Suppressor macrophage (primary cell): Measurements from ENCODE around the gene BCAM.
"Not testable (repeated sequence)": the region's sequence is repeated elsewhere in the genome, so short reads cannot be mapped to it uniquely, and the experiment has no call there.

ENCODE experiments used
- DNase-seq, 4 experiments: peaks; one replicate each; pipeline ENCODE4 v3.0.0-alpha.2; 2020 to 2022

BCAM gene

GRCh38 chr19:44848812-44849447 is 40.0 kb downstream of the BCAM start:
- DNase-seq, result no peak

GRCh38 chr19:44850641-44851109 is 41.8 kb downstream of the BCAM start:
- DNase-seq, result no peak

GRCh38 chr19:44851427-44851826 is 42.5 kb downstream of the BCAM start:
- no peak for DNase-seq

DNA sequence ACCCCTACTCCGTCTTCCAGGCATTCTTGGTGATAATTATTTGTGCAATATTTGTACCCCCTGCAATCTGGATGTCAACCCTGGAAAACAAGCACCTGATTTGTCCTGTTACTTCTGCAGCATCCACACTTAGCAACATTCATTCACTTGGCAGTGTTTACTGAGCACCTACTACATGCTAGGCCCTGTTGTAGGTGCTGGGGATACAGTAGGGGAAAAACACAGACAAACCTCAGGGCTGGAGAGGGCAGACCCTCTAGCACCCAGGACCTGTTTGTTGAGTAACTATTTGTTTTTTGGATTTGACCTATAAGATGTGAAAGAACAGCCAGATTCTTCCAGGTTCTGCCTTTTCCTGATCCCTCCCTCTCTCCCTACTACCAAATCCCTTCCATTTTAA is 46.7 kb downstream of the BCAM start:
- no peak for DNase-seq

- peak; percentile 86 to 94 (median 92) for DNase-seq
Measured at GRCh38 chr19:44856421-44857083, 47.6 kb downstream of the BCAM start.

DNA sequence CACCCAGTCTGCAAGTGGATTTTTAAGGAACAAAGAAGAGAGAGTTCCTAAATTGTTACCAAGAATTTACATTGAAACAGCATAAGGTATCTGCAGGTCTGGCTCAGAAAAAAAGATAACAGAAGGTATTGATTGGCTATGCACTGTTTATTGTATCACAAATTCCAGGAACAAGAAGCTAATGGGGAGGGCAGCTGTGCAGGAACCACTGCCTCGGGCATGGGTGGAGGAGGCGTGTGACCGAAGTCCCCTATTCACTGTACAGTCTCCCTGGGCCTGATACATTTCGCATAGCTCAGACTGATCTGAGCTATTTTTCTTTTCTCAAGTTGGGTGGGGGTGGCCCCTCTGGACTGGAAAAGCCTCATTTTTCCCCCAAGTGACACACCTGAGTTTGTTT is 48.9 kb downstream of the BCAM start:
- peak in 3 of 4 experiments; percentile 29 to 58 (median 32) for DNase-seq

DNA sequence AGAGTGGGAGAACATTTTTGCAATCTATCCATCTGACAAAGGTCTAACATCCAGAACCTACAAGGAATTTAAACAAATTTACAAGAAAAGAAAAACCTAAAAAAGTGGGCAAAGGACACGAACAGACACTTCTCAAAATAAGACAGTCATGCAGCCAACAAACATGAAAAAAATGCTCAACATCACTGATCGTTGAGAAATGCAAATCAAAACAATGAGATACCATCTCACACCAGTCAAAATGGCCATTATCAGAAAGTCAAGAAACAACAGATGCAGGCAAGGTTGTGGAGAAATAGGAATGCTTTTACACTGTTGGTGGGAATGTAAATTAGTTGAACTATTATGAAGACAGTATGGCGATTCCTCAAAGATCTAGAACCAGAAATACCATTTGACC is 52.7 kb downstream of the BCAM start:
- DNase-seq, result not testable (repeated sequence)

DNA sequence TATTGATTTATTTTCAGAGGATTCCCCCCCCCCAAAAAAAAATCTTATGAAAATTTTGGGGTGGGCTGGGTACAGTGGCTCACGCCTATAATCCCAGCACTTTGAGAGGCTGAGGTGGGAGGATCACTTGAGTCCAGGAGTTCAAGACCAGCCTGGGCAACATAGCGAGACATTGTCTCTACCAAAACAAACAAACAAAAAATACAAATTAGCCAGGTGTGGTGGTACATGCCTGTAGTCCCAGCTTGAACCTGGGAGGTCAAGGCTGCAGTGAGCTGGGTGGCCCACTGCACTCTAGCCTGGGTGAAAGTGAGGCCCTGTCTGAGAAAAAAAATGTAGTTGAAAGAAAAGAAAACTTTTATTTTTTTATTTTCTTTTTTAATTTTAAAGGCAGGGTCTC is 55.1 kb downstream of the BCAM start:
- DNase-seq, result no peak

- DNase-seq, result no peak
Measured at GRCh38 chr19:44865196-44865767, 56.4 kb downstream of the BCAM start.

DNA sequence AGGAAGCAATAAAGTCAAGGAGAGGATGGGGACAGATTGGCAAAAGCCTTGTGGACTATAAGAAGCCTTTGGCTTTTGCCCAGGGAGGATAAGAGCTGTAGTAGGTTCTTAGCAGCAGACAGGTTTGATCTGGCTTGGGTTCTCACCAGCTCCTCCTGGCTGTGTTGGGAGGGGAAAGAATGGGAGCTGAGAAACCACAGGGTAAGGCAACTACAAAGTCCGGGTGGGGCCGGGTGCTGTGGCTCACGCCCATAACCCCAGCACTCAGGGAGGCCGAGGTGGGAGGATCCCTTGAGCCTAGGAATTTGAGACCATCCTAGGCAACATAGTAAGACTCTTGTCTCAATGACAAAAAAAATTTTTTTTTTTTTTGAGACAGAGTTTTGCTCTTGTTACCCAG is 57.8 kb downstream of the BCAM start:
- no peak for DNase-seq

DNA sequence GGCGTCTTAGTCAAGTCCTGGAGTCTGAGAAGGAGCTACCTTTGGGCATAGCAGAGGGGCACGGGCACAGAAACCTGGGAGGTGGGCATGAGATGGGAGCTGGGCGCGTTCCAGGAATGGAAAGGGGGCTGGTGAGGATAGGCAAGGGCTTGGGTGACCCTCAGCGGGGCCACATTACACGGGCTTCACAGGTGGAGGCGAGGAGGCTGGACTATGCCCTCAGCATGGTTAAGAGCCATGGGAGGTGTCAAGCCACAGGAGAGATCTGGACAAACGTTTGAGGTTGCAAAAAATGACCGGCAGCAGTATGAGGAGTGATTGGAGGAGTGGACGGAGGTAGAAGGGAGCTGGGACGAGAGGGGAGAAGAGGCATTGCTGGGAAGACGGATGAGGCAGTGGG is 58.7 kb downstream of the BCAM start:
- DNase-seq, result no peak

- DNase-seq, result peak; percentile 87 to 92 (median 90)
Measured at GRCh38 chr19:44869733-44870470, 61.0 kb downstream of the BCAM start.
